ENCODE results near the gene TLE2. TPM values are rescaled to one million over a fixed set of nuclear protein-coding genes. Genes with fewer than 3 reads are reported as not detected.

Gene TLE2
- total RNA-seq, 1 experiment from 2014 or later = 7.7 TPM

DNA sequence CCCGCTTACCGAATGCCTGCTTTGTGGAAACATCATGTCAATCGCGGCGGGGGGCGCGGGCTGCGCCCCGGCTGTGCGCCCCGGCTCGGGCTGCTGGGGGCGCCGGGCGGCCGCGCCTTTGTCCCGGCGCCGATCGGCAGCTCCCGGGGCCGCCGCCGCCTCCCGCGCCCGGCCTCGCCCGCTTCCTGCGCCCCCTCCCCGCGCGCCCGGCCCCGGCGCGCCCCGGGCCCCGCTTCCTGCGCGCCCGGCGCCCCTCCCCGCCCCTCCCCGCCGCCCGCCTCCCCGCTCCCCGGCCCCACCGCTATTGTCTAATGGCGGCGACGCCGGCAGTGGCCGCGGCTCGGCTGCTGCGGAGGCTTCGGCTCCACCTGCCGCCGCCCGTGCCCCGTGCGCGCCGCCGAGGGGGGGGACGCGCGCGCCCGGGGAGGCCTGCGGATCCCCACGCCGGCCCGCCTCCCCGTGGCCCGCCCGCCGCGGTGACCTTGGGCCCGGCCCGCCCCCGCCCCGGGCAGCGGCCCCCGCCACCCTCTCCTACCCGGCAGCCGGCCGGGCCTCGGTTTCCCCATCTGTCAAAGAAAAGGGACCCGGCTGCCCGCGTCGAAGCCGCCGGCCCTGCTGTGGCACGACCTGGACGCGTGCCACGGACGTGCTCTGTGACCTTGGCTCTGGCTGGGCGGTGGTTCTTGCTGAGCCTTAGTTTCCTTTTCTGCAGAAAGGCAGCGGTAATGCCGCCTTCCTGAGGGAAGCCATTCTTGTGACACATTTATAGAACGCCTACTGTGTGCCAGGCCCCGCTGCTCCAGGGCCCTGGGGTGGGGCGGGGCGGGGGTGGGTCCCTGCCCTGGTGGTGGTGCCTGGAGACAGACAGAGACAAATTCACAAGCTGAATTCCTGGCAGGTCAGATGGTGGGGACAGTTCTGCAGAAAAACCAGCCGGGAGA is 33.4 kb upstream of the TLE2 start, which contains the start of gene TLE5:
TSS of gene TLE5 (minus strand) at position 331 of the 941 bp plus-strand sequence. CDS start at position 36, 295 bp downstream.
- intact Hi-C loops (cut with micrococcal nuclease) = no loop called here
- CTCF ChIA-PET = no interaction called here
- H3K36me3 ChIP-seq (ENCODE audit: low read depth, low read length) = no peaks in the 10 kb centered on the region; the same call in 1 of the 2 replicates
- no peaks in the 10 kb centered on the region for H3F3A ChIP-seq (ENCODE audit: low read length, unreplicated experiment)
- peak; percentile 47 for DNase-seq
- H3K4me2 ChIP-seq (ENCODE audit: low read length) = peak within 1 kb of the TSS; percentile 81
- H2AFZ ChIP-seq (ENCODE audit: low read length) = peak within 1 kb of the TSS; percentile 59; the same call in 1 of the 2 replicates
- H3K9ac ChIP-seq (ENCODE audit: low read length) = peak within 1 kb of the TSS; percentile 71
- no peaks in the 10 kb centered on the region for H3K9me2 ChIP-seq (replicated peaks; ENCODE audit: low read length)
- peak; percentile 57 for ATAC-seq
- H3K27me3 ChIP-seq (ENCODE audit: low read length) = no peaks in the 10 kb centered on the region
- H3K9me3 ChIP-seq (ENCODE audit: low read length) = no peaks in the 10 kb centered on the region
- H3K27ac ChIP-seq (ENCODE audit: low read length) = no peak within 1 kb of the TSS
- peaks cover 18% of the 10 kb centered on the region for H3K79me2 ChIP-seq (ENCODE audit: low read length)
- no TSS peak for BruUV-seq (replicated peaks)
- H3K4me3 ChIP-seq (ENCODE audit: low read length) = peak within 1 kb of the TSS; percentile 74
- no peaks in the 10 kb centered on the region for H3K4me1 ChIP-seq (ENCODE audit: insufficient read depth, low read length)
- POLR2A ChIA-PET (ENCODE audit: unreplicated experiment) = interaction anchor here (0.5 kb wide), 1 partner anchor 27 kb away, joined by 5 read pairs; no protein-coding TSS in a partner anchor
- H4K20me1 ChIP-seq (ENCODE audit: low read length) = no peaks in the 10 kb centered on the region
- TF ChIP-seq, protein P1, sequence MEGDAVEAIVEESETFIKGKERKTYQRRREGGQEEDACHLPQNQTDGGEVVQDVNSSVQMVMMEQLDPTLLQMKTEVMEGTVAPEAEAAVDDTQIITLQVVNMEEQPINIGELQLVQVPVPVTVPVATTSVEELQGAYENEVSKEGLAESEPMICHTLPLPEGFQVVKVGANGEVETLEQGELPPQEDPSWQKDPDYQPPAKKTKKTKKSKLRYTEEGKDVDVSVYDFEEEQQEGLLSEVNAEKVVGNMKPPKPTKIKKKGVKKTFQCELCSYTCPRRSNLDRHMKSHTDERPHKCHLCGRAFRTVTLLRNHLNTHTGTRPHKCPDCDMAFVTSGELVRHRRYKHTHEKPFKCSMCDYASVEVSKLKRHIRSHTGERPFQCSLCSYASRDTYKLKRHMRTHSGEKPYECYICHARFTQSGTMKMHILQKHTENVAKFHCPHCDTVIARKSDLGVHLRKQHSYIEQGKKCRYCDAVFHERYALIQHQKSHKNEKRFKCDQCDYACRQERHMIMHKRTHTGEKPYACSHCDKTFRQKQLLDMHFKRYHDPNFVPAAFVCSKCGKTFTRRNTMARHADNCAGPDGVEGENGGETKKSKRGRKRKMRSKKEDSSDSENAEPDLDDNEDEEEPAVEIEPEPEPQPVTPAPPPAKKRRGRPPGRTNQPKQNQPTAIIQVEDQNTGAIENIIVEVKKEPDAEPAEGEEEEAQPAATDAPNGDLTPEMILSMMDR (conservative IDR thresholded peaks at IDR 0.05; ENCODE audit: low read depth, low read length) = no peak
- TF ChIP-seq EZH2 (IDR thresholded peaks at IDR 0.05; ENCODE audit: low read length, unreplicated experiment) = no peak

DNA sequence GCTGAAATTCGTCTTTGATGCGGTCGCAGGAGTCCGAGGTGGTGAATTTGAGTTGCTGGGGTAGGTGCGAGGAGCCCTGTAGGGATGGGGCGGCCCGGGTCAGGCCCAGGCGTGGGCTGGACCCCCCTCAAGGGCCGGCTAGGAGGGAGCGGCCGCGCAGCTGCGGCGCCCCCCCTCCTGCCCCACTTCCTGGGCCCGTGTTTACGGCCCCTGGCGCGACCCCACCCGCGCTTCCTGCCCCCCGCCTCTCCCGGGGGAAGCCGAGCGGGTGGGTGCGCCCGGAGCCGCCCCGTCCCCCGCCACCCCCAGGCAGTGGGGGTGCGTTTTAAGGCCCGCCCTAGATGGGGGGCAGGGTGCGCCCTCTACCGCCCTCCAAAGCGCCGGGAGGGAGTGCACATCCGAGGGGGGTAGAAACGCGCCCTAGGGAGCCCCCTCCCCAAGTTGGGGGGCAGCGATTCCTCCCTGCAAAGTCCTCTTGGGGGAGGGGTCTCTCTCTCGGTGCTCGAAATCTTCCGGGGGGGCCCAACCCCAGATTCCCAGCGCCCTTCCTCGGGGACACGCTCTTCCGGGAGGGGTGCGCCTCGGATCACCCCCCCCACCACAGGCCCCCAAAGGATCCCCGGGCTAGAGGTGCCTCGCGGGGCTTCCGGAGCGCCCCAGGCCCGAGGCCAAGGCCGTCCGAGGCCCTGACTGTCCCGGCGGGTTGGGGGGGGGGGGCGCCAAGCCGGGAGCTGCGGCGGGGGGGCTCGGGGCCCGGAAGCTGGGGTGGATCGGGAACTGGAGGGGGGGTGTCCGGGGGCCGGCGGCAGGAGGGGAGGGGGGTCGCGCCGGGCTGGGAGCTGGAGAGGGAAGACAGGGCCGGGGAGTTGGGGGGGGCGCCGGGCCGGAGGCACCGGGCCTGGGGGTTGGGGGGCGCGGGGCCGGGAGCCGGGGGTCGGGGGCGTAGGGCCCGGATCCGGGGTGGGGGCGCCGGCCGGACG is 32.4 kb upstream of the TLE2 start:
- no peaks in the 10 kb centered on the region; the same call in 1 of the 2 replicates for H3K36me3 ChIP-seq (ENCODE audit: low read depth, low read length)
- peaks cover 18% of the 10 kb centered on the region for H3K79me2 ChIP-seq (ENCODE audit: low read length)
- TF ChIP-seq EZH2 (IDR thresholded peaks at IDR 0.05; ENCODE audit: low read length, unreplicated experiment) (no peak), EZH2phosphoT487 (IDR thresholded peaks at IDR 0.05; ENCODE audit: borderline replicate concordance, low read length) (no peak)
- TF ChIP-seq, protein P1 (conservative IDR thresholded peaks at IDR 0.05; ENCODE audit: low read depth, low read length) = peak; percentile 26; the same call in 1 of the 2 replicates
- intact Hi-C loops (cut with micrococcal nuclease) = no loop called here
- no TSS peak for BruUV-seq (replicated peaks)
- H3K4me3 ChIP-seq (ENCODE audit: low read length) = peak overlapping the region; percentile 74
- H3K4me1 ChIP-seq (ENCODE audit: insufficient read depth, low read length) = no peaks in the 10 kb centered on the region
- no peak overlapping the region for H3K27ac ChIP-seq (ENCODE audit: low read length)
- peak overlapping the region; percentile 81 for H3K4me2 ChIP-seq (ENCODE audit: low read length)
- DNase-seq (no peak), ATAC-seq (peak; percentile 27)
- peak overlapping the region; percentile 71 for H3K9ac ChIP-seq (ENCODE audit: low read length)
- H3K9me2 ChIP-seq (replicated peaks; ENCODE audit: low read length) = no peaks in the 10 kb centered on the region
- H3F3A ChIP-seq (ENCODE audit: low read length, unreplicated experiment) = no peaks in the 10 kb centered on the region
- no peak overlapping the region for H2AFZ ChIP-seq (ENCODE audit: low read length)
- ChIA-PET POLR2A (ENCODE audit: unreplicated experiment) (no interaction called here), CTCF (no interaction called here)
- no peaks in the 10 kb centered on the region for H3K9me3 ChIP-seq (ENCODE audit: low read length)
- no peaks in the 10 kb centered on the region for H4K20me1 ChIP-seq (ENCODE audit: low read length)
- H3K27me3 ChIP-seq (ENCODE audit: low read length) = no peaks in the 10 kb centered on the region
